Testis (tissue), 3 donors: ENCODE results near the gene SMCO2. TPM values are rescaled to one million over a fixed set of nuclear protein-coding genes. Genes with fewer than 3 reads are reported as not detected.

Source experiments
- DNase-seq: peaks from one replicate; pipeline ENCODE4 v3.0.0-alpha.2; 2019
- H3K27ac ChIP-seq, 2 donors: fragments of 200-600 bp; sonication (generic); one replicate each; pipeline ENCODE4 v1.5.1; 2019
- H3K27me3 ChIP-seq: fragments of 200-600 bp; sonication (generic); one replicate; pipeline ENCODE4 v1.5.1; 2019
- H3K36me3 ChIP-seq: fragments of 200-600 bp; sonication (generic); one replicate; pipeline ENCODE4 v1.5.1; 2017; ENCODE audit warnings: low read depth; ENCODE audit errors: missing control alignments
- H3K4me1 ChIP-seq: fragments of 200-600 bp; sonication (generic); one replicate; pipeline ENCODE4 v1.5.1; 2019
- H3K4me3 ChIP-seq, 2 donors: fragments of 200-600 bp; sonication (generic); one replicate each; pipeline ENCODE4 v1.5.1; 2017 to 2019
- H3K9me3 ChIP-seq: fragments of 200-600 bp; sonication (generic); one replicate; pipeline ENCODE4 v1.5.1; 2017
- POLR2A ChIP-seq: fragments of 450-650 bp; IDR thresholded peaks from one replicate; pipeline ENCODE4 v1.6.1; 2017; ENCODE audit warnings: antibody characterized with exemption, mild to moderate bottlenecking, moderate library complexity
- WGBS, 2 donors: methylation state at CpG; one replicate each; pipeline ENCODE4 v1.1.5; 2018; 5-methylcytosine and 5-hydroxymethylcytosine counted together
- intact Hi-C: fragments of 100-400 bp; cut with DNase I; formaldehyde crosslinking; loops from one replicate; pipeline ENCODE4 v1.15.1; 2023; ENCODE audit warnings: low total_unique reads
- polyA plus RNA-seq: library from polyadenylated mRNA; stranded (reverse); fragments of 350-450 nt; fragmentation: Illumina TruSeq; extraction: RNeasy Lipid Tissue Mini Kit (QIAGEN cat#74804); gene quantifications from one replicate; pipeline ENCODE4 v1.2.3, GENCODE V29; 2014; ENCODE audit warnings: low read depth, low replicate concordance; ENCODE audit not compliant: insufficient read depth
- total RNA-seq, 2 donors: library from RNA; depleted of rRNA; stranded (reverse); fragments of >200 nt; gene quantifications; one replicate each; pipeline ENCODE4 v1.2.3, GENCODE V29; 2016
- TF ChIP-seq, protein P1 (sequence below), 3 experiments: fragments of 450-650 bp in 2 of 3; fragments of 200-600 bp in 1 of 3; sonication (generic) in 1 of 3; IDR thresholded peaks; one replicate each; pipeline ENCODE4 v1.5.1; 2016 to 2019; ENCODE audit warnings: antibody characterized with exemption in 3 of 3, mild to moderate bottlenecking in 2 of 3, moderate library complexity in 1 of 3

Gene SMCO2
- total and polyA plus RNA-seq, 3 donors from 2014 or later: 1.5 to 4.6 TPM; not detected in 1

DNA sequence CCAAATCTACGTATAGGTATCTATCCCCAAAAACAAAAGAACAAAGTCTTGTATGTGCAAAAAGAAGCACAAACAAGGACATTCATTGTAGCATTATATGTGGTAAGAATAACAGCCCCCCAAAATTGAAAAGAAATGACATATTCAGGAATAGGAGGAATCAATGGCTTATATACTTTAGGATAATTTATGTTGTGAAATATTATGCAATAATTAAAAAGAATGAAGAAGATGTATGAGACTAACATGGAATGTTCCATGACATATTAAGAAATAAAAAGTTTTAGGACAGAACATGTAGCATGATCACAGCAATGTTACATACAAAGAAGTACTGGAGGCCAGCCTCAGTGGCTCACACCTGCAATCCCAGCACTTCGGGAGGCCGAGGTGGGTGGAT, 9.1 kb downstream of the SMCO2 start:
- TF ChIP-seq POLR2A: no peak
- TF ChIP-seq, protein P1, sequence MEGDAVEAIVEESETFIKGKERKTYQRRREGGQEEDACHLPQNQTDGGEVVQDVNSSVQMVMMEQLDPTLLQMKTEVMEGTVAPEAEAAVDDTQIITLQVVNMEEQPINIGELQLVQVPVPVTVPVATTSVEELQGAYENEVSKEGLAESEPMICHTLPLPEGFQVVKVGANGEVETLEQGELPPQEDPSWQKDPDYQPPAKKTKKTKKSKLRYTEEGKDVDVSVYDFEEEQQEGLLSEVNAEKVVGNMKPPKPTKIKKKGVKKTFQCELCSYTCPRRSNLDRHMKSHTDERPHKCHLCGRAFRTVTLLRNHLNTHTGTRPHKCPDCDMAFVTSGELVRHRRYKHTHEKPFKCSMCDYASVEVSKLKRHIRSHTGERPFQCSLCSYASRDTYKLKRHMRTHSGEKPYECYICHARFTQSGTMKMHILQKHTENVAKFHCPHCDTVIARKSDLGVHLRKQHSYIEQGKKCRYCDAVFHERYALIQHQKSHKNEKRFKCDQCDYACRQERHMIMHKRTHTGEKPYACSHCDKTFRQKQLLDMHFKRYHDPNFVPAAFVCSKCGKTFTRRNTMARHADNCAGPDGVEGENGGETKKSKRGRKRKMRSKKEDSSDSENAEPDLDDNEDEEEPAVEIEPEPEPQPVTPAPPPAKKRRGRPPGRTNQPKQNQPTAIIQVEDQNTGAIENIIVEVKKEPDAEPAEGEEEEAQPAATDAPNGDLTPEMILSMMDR (IDR thresholded peaks at IDR 0.05): no peak
- Histone ChIP-seq H3K4me1 (no peaks in the 10 kb centered on the region), H3K27ac (no peak overlapping the region), H3K9me3 (no peaks in the 10 kb centered on the region), H3K36me3 (no peaks in the 10 kb centered on the region), H3K27me3 (no peaks in the 10 kb centered on the region), H3K4me3 (no peak overlapping the region)
- no peak for DNase-seq
- WGBS, 2 donors: 90 to 95% methylated on average over 3 of the region's 3 CpGs
- intact Hi-C loops: no loop called here

DNA sequence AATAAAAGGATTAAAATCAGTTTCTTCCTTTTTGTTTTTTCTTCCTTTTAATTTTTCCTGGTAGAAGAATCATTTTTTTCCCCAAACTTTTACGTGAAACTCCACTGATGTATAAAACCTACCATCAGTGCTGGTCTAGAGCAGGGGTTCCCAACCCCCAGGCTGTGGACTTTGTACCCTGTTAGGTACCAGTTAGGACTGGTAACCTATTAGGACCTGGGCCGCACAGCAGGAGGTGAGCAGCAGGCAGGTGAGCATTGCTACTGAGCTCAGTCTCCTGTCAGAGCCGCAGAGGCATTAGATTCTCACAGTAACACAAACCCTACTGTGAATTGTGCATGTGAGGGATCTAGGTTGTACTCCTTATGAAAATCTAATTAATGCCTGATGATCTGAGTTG, 10.1 kb downstream of the SMCO2 start:
- Histone ChIP-seq H3K27me3 (no peaks in the 10 kb centered on the region), H3K4me1 (no peaks in the 10 kb centered on the region), H3K36me3 (no peaks in the 10 kb centered on the region), H3K27ac (no peak overlapping the region), H3K9me3 (no peaks in the 10 kb centered on the region), H3K4me3 (no peak overlapping the region)
- intact Hi-C loops: no loop called here
- WGBS, 2 donors: 86 to 97% methylated on average over 3 of the region's 3 CpGs
- TF ChIP-seq POLR2A: no peak
- TF ChIP-seq, protein P1 (IDR thresholded peaks at IDR 0.05): no peak
- DNase-seq: no peak

DNA sequence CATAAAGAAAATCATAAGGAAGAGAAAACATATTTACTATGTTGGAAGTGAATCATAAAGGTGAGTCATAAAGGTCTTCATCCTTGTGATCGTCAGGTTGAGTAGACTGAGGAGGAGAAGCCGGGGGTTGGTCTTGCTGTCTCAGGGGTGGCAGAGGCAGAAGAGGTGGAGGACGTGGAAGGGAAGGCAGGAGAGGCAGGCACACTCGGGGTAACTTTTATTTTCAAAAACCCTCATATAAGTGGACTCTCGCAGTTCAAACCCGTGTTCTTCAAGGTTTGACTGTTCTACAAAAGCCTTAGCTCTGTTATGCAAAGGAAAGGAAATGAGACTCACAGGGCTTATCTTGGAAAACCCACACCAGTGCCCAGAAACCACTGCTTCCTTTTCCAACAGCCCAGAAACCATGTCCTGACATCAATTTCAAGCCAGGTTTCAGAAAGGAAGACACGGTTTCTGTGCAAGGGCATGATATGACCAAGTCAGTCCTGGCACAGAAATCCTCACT, 14.0 kb downstream of the SMCO2 start:
- Histone ChIP-seq H3K9me3 (no peaks in the 10 kb centered on the region), H3K27ac (no peak overlapping the region), H3K36me3 (no peaks in the 10 kb centered on the region), H3K4me1 (no peaks in the 10 kb centered on the region), H3K4me3 (no peak overlapping the region), H3K27me3 (no peaks in the 10 kb centered on the region)
- 72 to 80% methylated on average over 7 of the region's 7 CpGs for WGBS, 2 donors
- intact Hi-C loops: no loop called here
- no peak for DNase-seq
- TF ChIP-seq POLR2A: no peak
- TF ChIP-seq, protein P1 (IDR thresholded peaks at IDR 0.05): no peak

DNA sequence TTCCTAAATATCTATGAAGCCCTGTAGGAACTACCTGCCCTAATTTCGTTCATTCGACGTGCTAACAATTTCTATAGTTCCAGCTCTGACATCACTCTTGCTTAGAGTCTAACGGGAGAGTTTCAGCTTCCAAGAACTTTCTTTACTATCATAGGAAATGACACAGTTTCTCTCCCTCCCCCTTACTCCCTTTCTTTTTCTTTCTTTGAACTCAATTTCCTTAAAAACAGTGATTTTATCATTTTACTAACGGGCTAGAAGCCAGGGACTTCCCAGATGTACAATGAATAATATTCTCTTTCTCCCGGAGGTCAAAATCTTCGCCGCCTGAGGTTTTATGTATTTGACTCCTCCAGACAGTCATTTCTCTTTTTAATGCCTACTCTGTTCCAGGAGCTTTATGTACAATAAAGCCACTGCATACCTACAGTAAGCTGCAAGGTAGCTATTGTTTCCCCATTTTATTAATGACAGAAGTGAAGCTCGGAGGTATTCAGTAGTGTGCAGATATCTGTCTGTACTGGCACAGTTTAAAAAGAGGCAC, 15.7 kb downstream of the SMCO2 start:
- TF ChIP-seq, protein P1 (IDR thresholded peaks at IDR 0.05): no peak
- TF ChIP-seq POLR2A: no peak
- DNase-seq: no peak
- H3K4me1 ChIP-seq: no peaks in the 10 kb centered on the region
- no peak overlapping the region for H3K27ac ChIP-seq
- WGBS, 2 donors: 22 to 31% methylated on average over 9 of the region's 9 CpGs
- no peak overlapping the region for H3K4me3 ChIP-seq
- intact Hi-C loops: no loop called here
- no peaks in the 10 kb centered on the region for H3K36me3 ChIP-seq
- H3K27me3 ChIP-seq: no peaks in the 10 kb centered on the region
- no peaks in the 10 kb centered on the region for H3K9me3 ChIP-seq

DNA sequence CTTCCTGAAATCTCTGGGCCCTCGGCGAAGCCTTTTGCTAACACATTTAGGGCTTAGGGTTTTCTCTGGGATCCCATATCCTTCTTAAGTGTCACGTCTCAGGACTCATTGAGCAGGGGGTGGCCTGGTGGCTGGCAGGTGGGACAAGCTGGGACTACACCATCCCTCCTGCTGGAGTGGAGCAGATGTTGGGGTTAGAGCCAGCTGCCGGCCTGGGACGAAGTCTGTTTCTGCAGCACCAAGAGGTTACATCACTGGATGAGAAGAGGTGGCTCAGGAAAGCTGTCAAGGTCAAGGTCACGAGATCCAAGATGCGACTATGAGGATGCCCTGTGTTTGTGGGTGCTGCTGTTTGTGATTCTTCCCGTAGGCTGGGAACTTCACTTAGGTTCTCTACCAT, 16.3 kb downstream of the SMCO2 start:
- Histone ChIP-seq H3K4me1 (no peaks in the 10 kb centered on the region), H3K27me3 (no peaks in the 10 kb centered on the region), H3K4me3 (no peak overlapping the region), H3K36me3 (no peaks in the 10 kb centered on the region), H3K27ac (no peak overlapping the region), H3K9me3 (no peaks in the 10 kb centered on the region)
- intact Hi-C loops: no loop called here
- WGBS, 2 donors: 33 to 55% methylated on average over 8 of the region's 8 CpGs
- DNase-seq: no peak
- TF ChIP-seq POLR2A: no peak
- TF ChIP-seq, protein P1 (IDR thresholded peaks at IDR 0.05): no peak
